ENCODE measurements around the gene PICK1.

Gene PICK1

GRCh38 chr22:38070250-38070921 is 13.2 kb downstream of the PICK1 start:
- Histone ChIP-seq H3K4me1 (ENCODE audit: control insufficient read depth in 5 of 5, insufficient read depth in 5 of 5, low read length in 5 of 5) (peaks cover 0 to 35% (median 24%) of the 10 kb centered on the region in 5 donors), H3K27me3 (ENCODE audit: control insufficient read depth in 5 of 5, insufficient read depth in 4 of 5, low read length in 5 of 5) (no peaks in the 10 kb centered on the region), H3K4me3 (ENCODE audit: low read depth in 1 of 5, low read length in 5 of 5) (no peak overlapping the region), H3K9me3 (ENCODE audit: control insufficient read depth in 5 of 5, low read length in 5 of 5) (no peaks in the 10 kb centered on the region), H3K27ac (ENCODE audit: low read depth, low read length) (no peak overlapping the region), H3K9ac (ENCODE audit: low read length in 5 of 5) (no peak overlapping the region), H3K36me3 (ENCODE audit: control insufficient read depth in 5 of 5, insufficient read depth in 5 of 5, low read length in 5 of 5) (peaks cover 0 to 86% (median 55%) of the 10 kb centered on the region in 5 donors)

GRCh38 chr22:38071421-38072321 is 14.5 kb downstream of the PICK1 start:
- no peak overlapping the region for H3K4me3 ChIP-seq (ENCODE audit: low read depth in 1 of 5, low read length in 5 of 5)
- peaks cover 0 to 35% (median 24%) of the 10 kb centered on the region in 5 donors for H3K4me1 ChIP-seq (ENCODE audit: control insufficient read depth in 5 of 5, insufficient read depth in 5 of 5, low read length in 5 of 5)
- H3K27ac ChIP-seq (ENCODE audit: low read depth, low read length), result no peak overlapping the region
- peaks cover 0 to 77% (median 46%) of the 10 kb centered on the region in 5 donors for H3K36me3 ChIP-seq (ENCODE audit: control insufficient read depth in 5 of 5, insufficient read depth in 5 of 5, low read length in 5 of 5)
- no peaks in the 10 kb centered on the region for H3K9me3 ChIP-seq (ENCODE audit: control insufficient read depth in 5 of 5, low read length in 5 of 5)
- no peak overlapping the region for H3K9ac ChIP-seq (ENCODE audit: low read length in 5 of 5)
- H3K27me3 ChIP-seq (ENCODE audit: control insufficient read depth in 5 of 5, insufficient read depth in 4 of 5, low read length in 5 of 5), result no peaks in the 10 kb centered on the region

- Histone ChIP-seq H3K36me3 (ENCODE audit: control insufficient read depth in 5 of 5, insufficient read depth in 5 of 5, low read length in 5 of 5) (peaks cover 0 to 74% (median 46%) of the 10 kb centered on the region in 5 donors), H3K4me3 (ENCODE audit: low read depth in 1 of 5, low read length in 5 of 5) (no peak overlapping the region), H3K27me3 (ENCODE audit: control insufficient read depth in 5 of 5, insufficient read depth in 4 of 5, low read length in 5 of 5) (no peaks in the 10 kb centered on the region), H3K4me1 (ENCODE audit: control insufficient read depth in 5 of 5, insufficient read depth in 5 of 5, low read length in 5 of 5) (peaks cover 0 to 27% (median 22%) of the 10 kb centered on the region in 5 donors), H3K27ac (ENCODE audit: low read depth, low read length) (no peak overlapping the region), H3K9ac (ENCODE audit: low read length in 5 of 5) (no peak overlapping the region), H3K9me3 (ENCODE audit: control insufficient read depth in 5 of 5, low read length in 5 of 5) (no peaks in the 10 kb centered on the region)
These were observed 15.3 kb downstream of the PICK1 start for GRCh38 chr22:38072322-38073149.

GRCh38 chr22:38073150-38074130 is 16.2 kb downstream of the PICK1 start:
- Histone ChIP-seq H3K9ac (ENCODE audit: low read length in 5 of 5) (no peak overlapping the region), H3K27ac (ENCODE audit: low read depth, low read length) (no peak overlapping the region)

GRCh38 chr22:38074181-38075104 is 17.2 kb downstream of the PICK1 start:
- no peak overlapping the region for H3K4me3 ChIP-seq (ENCODE audit: low read depth in 1 of 5, low read length in 5 of 5)
- no peaks in the 10 kb centered on the region for H3K9me3 ChIP-seq (ENCODE audit: control insufficient read depth in 5 of 5, low read length in 5 of 5)
- H3K27me3 ChIP-seq (ENCODE audit: control insufficient read depth in 5 of 5, insufficient read depth in 4 of 5, low read length in 5 of 5), result no peaks in the 10 kb centered on the region
- no peak overlapping the region for H3K27ac ChIP-seq (ENCODE audit: low read depth, low read length)
- H3K36me3 ChIP-seq (ENCODE audit: control insufficient read depth in 5 of 5, insufficient read depth in 5 of 5, low read length in 5 of 5), result peaks cover 0 to 59% (median 39%) of the 10 kb centered on the region in 5 donors
- H3K4me1 ChIP-seq (ENCODE audit: control insufficient read depth in 5 of 5, insufficient read depth in 5 of 5, low read length in 5 of 5), result peaks cover 0 to 9% (median 6%) of the 10 kb centered on the region in 5 donors
- no peak overlapping the region for H3K9ac ChIP-seq (ENCODE audit: low read length in 5 of 5)

More at GRCh38 chr22:38073150-38074130, 16.2 kb downstream of the PICK1 start:
- Histone ChIP-seq H3K4me1 (ENCODE audit: control insufficient read depth in 5 of 5, insufficient read depth in 5 of 5, low read length in 5 of 5) (peaks cover 0 to 18% (median 13%) of the 10 kb centered on the region in 5 donors), H3K36me3 (ENCODE audit: control insufficient read depth in 5 of 5, insufficient read depth in 5 of 5, low read length in 5 of 5) (peaks cover 0 to 65% (median 43%) of the 10 kb centered on the region in 5 donors), H3K27me3 (ENCODE audit: control insufficient read depth in 5 of 5, insufficient read depth in 4 of 5, low read length in 5 of 5) (no peaks in the 10 kb centered on the region), H3K9me3 (ENCODE audit: control insufficient read depth in 5 of 5, low read length in 5 of 5) (no peaks in the 10 kb centered on the region), H3K4me3 (ENCODE audit: low read depth in 1 of 5, low read length in 5 of 5) (no peak overlapping the region)

GRCh38 chr22:38075105-38075825 is 18.1 kb downstream of the PICK1 start:
- Histone ChIP-seq H3K9me3 (ENCODE audit: control insufficient read depth in 5 of 5, low read length in 5 of 5) (no peaks in the 10 kb centered on the region), H3K9ac (ENCODE audit: low read length in 5 of 5) (no peak overlapping the region), H3K4me1 (ENCODE audit: control insufficient read depth in 5 of 5, insufficient read depth in 5 of 5, low read length in 5 of 5) (peaks cover 0 to under 1% (median under 1%) of the 10 kb centered on the region in 5 donors), H3K27me3 (ENCODE audit: control insufficient read depth in 5 of 5, insufficient read depth in 4 of 5, low read length in 5 of 5) (peaks cover 0 to 1% (median 0%) of the 10 kb centered on the region in 5 donors), H3K4me3 (ENCODE audit: low read depth in 1 of 5, low read length in 5 of 5) (no peak overlapping the region), H3K36me3 (ENCODE audit: control insufficient read depth in 5 of 5, insufficient read depth in 5 of 5, low read length in 5 of 5) (peaks cover 0 to 53% (median 39%) of the 10 kb centered on the region in 5 donors), H3K27ac (ENCODE audit: low read depth, low read length) (no peak overlapping the region)

GRCh38 chr22:38075961-38076360 is 18.8 kb downstream of the PICK1 start:
- H3K27me3 ChIP-seq (ENCODE audit: control insufficient read depth in 5 of 5, insufficient read depth in 4 of 5, low read length in 5 of 5), result peaks cover 0 to 4% (median 0%) of the 10 kb centered on the region in 5 donors
- H3K4me1 ChIP-seq (ENCODE audit: control insufficient read depth in 5 of 5, insufficient read depth in 5 of 5, low read length in 5 of 5), result peaks cover 0 to 7% (median 5%) of the 10 kb centered on the region in 5 donors
- H3K36me3 ChIP-seq (ENCODE audit: control insufficient read depth in 5 of 5, insufficient read depth in 5 of 5, low read length in 5 of 5), result peaks cover 0 to 46% (median 35%) of the 10 kb centered on the region in 5 donors
- H3K27ac ChIP-seq (ENCODE audit: low read depth, low read length), result no peak overlapping the region
- H3K4me3 ChIP-seq (ENCODE audit: low read depth in 1 of 5, low read length in 5 of 5), result no peak overlapping the region
- no peak overlapping the region for H3K9ac ChIP-seq (ENCODE audit: low read length in 5 of 5)
- H3K9me3 ChIP-seq (ENCODE audit: control insufficient read depth in 5 of 5, low read length in 5 of 5), result no peaks in the 10 kb centered on the region

- H3K27me3 ChIP-seq (ENCODE audit: control insufficient read depth in 5 of 5, insufficient read depth in 4 of 5, low read length in 5 of 5), result peaks cover 3 to 7% (median 5%) of the 10 kb centered on the region in 5 donors
- H3K36me3 ChIP-seq (ENCODE audit: control insufficient read depth in 5 of 5, insufficient read depth in 5 of 5, low read length in 5 of 5), result peaks cover 0 to 34% (median 27%) of the 10 kb centered on the region in 5 donors
- H3K9me3 ChIP-seq (ENCODE audit: control insufficient read depth in 5 of 5, low read length in 5 of 5), result no peaks in the 10 kb centered on the region
- no peak overlapping the region for H3K4me3 ChIP-seq (ENCODE audit: low read depth in 1 of 5, low read length in 5 of 5)
- H3K9ac ChIP-seq (ENCODE audit: low read length in 5 of 5), result no peak overlapping the region
- H3K27ac ChIP-seq (ENCODE audit: low read depth, low read length), result no peak overlapping the region
- peaks cover 0 to 16% (median 15%) of the 10 kb centered on the region in 5 donors for H3K4me1 ChIP-seq (ENCODE audit: control insufficient read depth in 5 of 5, insufficient read depth in 5 of 5, low read length in 5 of 5)
These were observed 19.9 kb downstream of the PICK1 start for GRCh38 chr22:38077096-38077495.
